ENCODE results near the gene SPOCD1. TPM values are rescaled to one million over a fixed set of nuclear protein-coding genes. Genes with fewer than 3 reads are reported as not detected.

Gene SPOCD1
- polyA plus RNA-seq, 1 of the 3 experiments (the other 2 are of a cell fraction): 10.7 TPM

DNA sequence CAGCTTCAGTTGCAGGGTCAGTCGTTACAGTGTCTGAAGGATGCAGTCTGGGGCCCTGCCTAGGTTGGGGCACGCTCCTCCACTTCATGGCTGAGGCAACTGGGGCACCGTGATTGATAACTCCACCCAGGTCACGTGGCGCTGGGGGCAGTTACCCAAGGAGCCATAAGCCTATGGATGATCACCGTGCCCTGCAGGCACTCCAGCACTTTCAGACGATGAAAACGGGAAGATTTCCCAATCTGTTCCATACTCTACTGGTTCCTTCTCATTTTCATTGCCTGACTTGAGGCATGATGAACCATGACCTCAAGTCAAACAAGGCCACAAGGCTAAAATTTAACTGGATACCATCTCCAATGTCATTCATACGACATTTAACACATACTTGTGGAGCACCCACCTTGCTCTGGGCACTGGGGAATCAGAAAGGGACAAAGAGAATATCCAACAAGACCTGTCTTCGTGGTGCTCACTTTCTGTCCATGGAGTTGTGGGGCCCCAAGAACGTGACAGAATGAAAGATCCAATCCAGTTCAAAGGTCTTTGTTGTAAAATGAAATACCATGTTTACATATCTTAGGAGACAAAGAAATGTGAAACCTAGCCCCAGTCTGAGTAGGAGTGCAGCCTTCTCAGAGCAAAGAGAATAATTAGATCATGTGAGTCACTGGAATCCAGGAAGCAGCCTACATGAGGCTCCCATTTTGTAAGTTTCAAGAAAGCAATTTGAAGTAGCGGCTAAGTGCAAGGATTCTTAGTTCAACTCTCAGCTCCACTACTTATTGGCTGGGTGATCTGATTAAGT is 39.4 kb upstream of the SPOCD1 start:
- WGBS (ENCODE audit: low lambda C conversion rate): 77% methylated on average over 10 of the region's 12 CpGs
- no peaks in the 10 kb centered on the region for H3K27me3 ChIP-seq (ENCODE audit: insufficient read depth)
- no peaks in the 10 kb centered on the region for H3K4me1 ChIP-seq (ENCODE audit: control insufficient read depth in 1 of 2, insufficient read depth in 2 of 2, low read depth in 1 of 2, low read length in 1 of 2)
- peak overlapping the region; percentile 90 for H2AFZ ChIP-seq (ENCODE audit: low read depth)
- H3K9me2 ChIP-seq: no peaks in the 10 kb centered on the region
- H3F3A ChIP-seq (replicated peaks; ENCODE audit: insufficient read depth): no peaks in the 10 kb centered on the region
- no peaks in the 10 kb centered on the region for H4K20me1 ChIP-seq (ENCODE audit: insufficient read depth)
- POLR2A ChIA-PET: no interaction called here
- no peak overlapping the region for H3K27ac ChIP-seq (ENCODE audit: low read depth in 2 of 2, low read length in 1 of 2)
- TF ChIP-seq MEF2A (IDR thresholded peaks at IDR 0.05; ENCODE audit: borderline replicate concordance, low read depth) (no peak), USF1 (IDR thresholded peaks at IDR 0.05; ENCODE audit: borderline replicate concordance, low read depth) (peak; percentile 35; the same call in 1 of the 2 replicates), SMC3 (IDR thresholded peaks at IDR 0.05; ENCODE audit: low read depth, low read length) (no peak), ELF1 (IDR thresholded peaks at IDR 0.05) (0 out of 2 replicates have a peak, but pooled peaks have one; percentile 61), POLR2AphosphoS5 (IDR thresholded peaks at IDR 0.05; ENCODE audit: low read depth, low read length) (no peak), EP300 (IDR thresholded peaks at IDR 0.05; ENCODE audit: borderline replicate concordance in 1 of 2, low read depth in 1 of 2, low read length in 1 of 2) (no peak), FOSL2 (IDR thresholded peaks at IDR 0.05; ENCODE audit: borderline replicate concordance, low read depth) (no peak), YY1 (IDR thresholded peaks at IDR 0.05; ENCODE audit: low read depth) (no peak), FOXJ3 (CRISPR knock-in tag; IDR thresholded peaks at IDR 0.05) (no peak)
- TF ChIP-seq, protein P1, sequence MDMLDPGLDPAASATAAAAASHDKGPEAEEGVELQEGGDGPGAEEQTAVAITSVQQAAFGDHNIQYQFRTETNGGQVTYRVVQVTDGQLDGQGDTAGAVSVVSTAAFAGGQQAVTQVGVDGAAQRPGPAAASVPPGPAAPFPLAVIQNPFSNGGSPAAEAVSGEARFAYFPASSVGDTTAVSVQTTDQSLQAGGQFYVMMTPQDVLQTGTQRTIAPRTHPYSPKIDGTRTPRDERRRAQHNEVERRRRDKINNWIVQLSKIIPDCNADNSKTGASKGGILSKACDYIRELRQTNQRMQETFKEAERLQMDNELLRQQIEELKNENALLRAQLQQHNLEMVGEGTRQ (IDR thresholded peaks at IDR 0.05; ENCODE audit: borderline replicate concordance, low read depth, low read length): no peak
- TF ChIP-seq, protein P2, sequence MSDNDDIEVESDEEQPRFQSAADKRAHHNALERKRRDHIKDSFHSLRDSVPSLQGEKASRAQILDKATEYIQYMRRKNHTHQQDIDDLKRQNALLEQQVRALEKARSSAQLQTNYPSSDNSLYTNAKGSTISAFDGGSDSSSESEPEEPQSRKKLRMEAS (IDR thresholded peaks at IDR 0.05; ENCODE audit: low read depth): peak; percentile 34; the same call in 1 of the 2 replicates
- no peak for DNase-seq
- no peaks in the 10 kb centered on the region for H3K36me3 ChIP-seq (replicated peaks in 1 of 2; ENCODE audit: control insufficient read depth in 1 of 2, insufficient read depth in 2 of 2, low read length in 1 of 2)
- H3K4me3 ChIP-seq (ENCODE audit: low read depth in 2 of 2, low read length in 1 of 2): no peak overlapping the region
- no peak overlapping the region for H3K9ac ChIP-seq
- H3K79me2 ChIP-seq (ENCODE audit: insufficient read depth): no peaks in the 10 kb centered on the region
- no peak overlapping the region for H3K4me2 ChIP-seq
- no peaks in the 10 kb centered on the region for H3K9me3 ChIP-seq
- CTCF ChIA-PET: no interaction called here

- Histone ChIP-seq H3K4me1 (ENCODE audit: control insufficient read depth in 1 of 2, insufficient read depth in 2 of 2, low read depth in 1 of 2, low read length in 1 of 2) (no peaks in the 10 kb centered on the region), H3F3A (replicated peaks; ENCODE audit: insufficient read depth) (peaks cover 3% of the 10 kb centered on the region), H3K9me3 (no peaks in the 10 kb centered on the region), H3K9me2 (no peaks in the 10 kb centered on the region), H3K27ac (ENCODE audit: low read depth in 2 of 2, low read length in 1 of 2) (no peak overlapping the region), H3K27me3 (ENCODE audit: insufficient read depth) (no peaks in the 10 kb centered on the region), H4K20me1 (ENCODE audit: insufficient read depth) (no peaks in the 10 kb centered on the region), H3K79me2 (ENCODE audit: insufficient read depth) (no peaks in the 10 kb centered on the region), H3K36me3 (replicated peaks in 1 of 2; ENCODE audit: control insufficient read depth in 1 of 2, insufficient read depth in 2 of 2, low read length in 1 of 2) (no peaks in the 10 kb centered on the region), H3K9ac (no peak overlapping the region), H2AFZ (ENCODE audit: low read depth) (no peak overlapping the region), H3K4me2 (no peak overlapping the region), H3K4me3 (ENCODE audit: low read depth in 2 of 2, low read length in 1 of 2) (no peak overlapping the region)
- no peak for TF ChIP-seq MEF2A (IDR thresholded peaks at IDR 0.05; ENCODE audit: borderline replicate concordance, low read depth)
- TF ChIP-seq SMC3 (IDR thresholded peaks at IDR 0.05; ENCODE audit: low read depth, low read length): no peak
- no peak for TF ChIP-seq TAF1 (IDR thresholded peaks at IDR 0.05; ENCODE audit: borderline replicate concordance, low read depth, low read length)
- TF ChIP-seq, protein P1 (IDR thresholded peaks at IDR 0.05; ENCODE audit: borderline replicate concordance, low read depth, low read length): no peak
- no peak for TF ChIP-seq CHD2 (IDR thresholded peaks at IDR 0.05; ENCODE audit: low read length, partially characterized antibody)
- no peak for TF ChIP-seq GABPA (IDR thresholded peaks at IDR 0.05; ENCODE audit: low read depth)
- no peak for TF ChIP-seq MXI1 (IDR thresholded peaks at IDR 0.05; ENCODE audit: low read depth, low read length)
- no peak for TF ChIP-seq RCOR1 (IDR thresholded peaks at IDR 0.05; ENCODE audit: low read length)
- ChIA-PET CTCF (no interaction called here), POLR2A (no interaction called here)
- no peak for DNase-seq
- WGBS (ENCODE audit: low lambda C conversion rate): 78% methylated on average over 5 of the region's 5 CpGs
Observed at GRCh38 chr1:31849653-31850052, 33.8 kb upstream of the SPOCD1 start.

Data from SK-N-SH (cell line).